Neural progenitor cell (in vitro differentiated cells): ENCODE measurements around the gene ARPC3. TPM values are rescaled to one million over a fixed set of nuclear protein-coding genes. Genes with fewer than 3 reads are reported as not detected.
A peak's percentile ranks its signal among the peaks of the same experiment; 100 is the strongest.
"Not testable (repeated sequence)": the region's sequence is repeated elsewhere in the genome, so short reads cannot be mapped to it uniquely, and the experiment has no call there.

ENCODE experiments used
- DNase-seq: peaks from one replicate; pipeline ENCODE4 v3.0.0-alpha.2; 2016; ENCODE audit warnings: low spot score
- H2AFZ ChIP-seq: fragments of 200-600 bp; sonication (generic); replicated peaks from 2 replicates; pipeline ENCODE4 v1.6.1; 2016; ENCODE audit warnings: antibody characterized with exemption
- H3F3A ChIP-seq: fragments of 200-600 bp; sonication (generic); 2 replicates; pipeline ENCODE4 v1.6.1; 2016; ENCODE audit warnings: antibody characterized with exemption, low read depth
- H3K27ac ChIP-seq: fragments of 200-600 bp; sonication (generic); 2 replicates; pipeline ENCODE4 v1.5.1; 2016; ENCODE audit warnings: mild to moderate bottlenecking
- H3K27me3 ChIP-seq: fragments of 200-600 bp; sonication (generic); 2 replicates; pipeline ENCODE4 v1.6.1; 2016; ENCODE audit warnings: mild to moderate bottlenecking, moderate library complexity
- H3K36me3 ChIP-seq: fragments of 200-600 bp; sonication (generic); 2 replicates; pipeline ENCODE4 v1.5.1; 2016
- H3K4me1 ChIP-seq: fragments of 200-600 bp; sonication (generic); 2 replicates; pipeline ENCODE4 v1.6.1; 2016; ENCODE audit warnings: mixed run types
- H3K4me2 ChIP-seq: fragments of 200-600 bp; sonication (generic); 2 replicates; pipeline ENCODE4 v1.6.1; 2016
- H3K4me3 ChIP-seq: fragments of 200-600 bp; sonication (generic); 2 replicates; pipeline ENCODE4 v1.5.1; 2016
- H3K79me2 ChIP-seq: fragments of 200-600 bp; sonication (generic); 2 replicates; pipeline ENCODE4 v1.6.1; 2016; ENCODE audit warnings: low read depth
- H3K9ac ChIP-seq: fragments of 200-600 bp; sonication (generic); 2 replicates; pipeline ENCODE4 v1.6.1; 2016
- H3K9me3 ChIP-seq: fragments of 200-600 bp; sonication (generic); 2 replicates; pipeline ENCODE4 v1.5.1; 2016; ENCODE audit warnings: low read depth
- H4K20me1 ChIP-seq: fragments of 200-600 bp; sonication (generic); 2 replicates; pipeline ENCODE4 v1.6.1; 2016; ENCODE audit warnings: low read depth
- H3K27ac Mint-ChIP-seq: 3 replicates; pipeline ENCODE4 v1.8.0; 2021; ENCODE audit warnings: mixed read lengths
- H3K27me3 Mint-ChIP-seq: 2 replicates; pipeline ENCODE4 v1.8.0; 2022; ENCODE audit warnings: low read depth, mild to moderate bottlenecking, inconsistent platforms, moderate library complexity, mixed read lengths; ENCODE audit not compliant: insufficient read depth
- H3K36me3 Mint-ChIP-seq: 3 replicates; pipeline ENCODE4 v1.8.0; 2021; ENCODE audit warnings: mixed read lengths
- H3K4me1 Mint-ChIP-seq: 3 replicates; pipeline ENCODE4 v1.8.0; 2021; ENCODE audit warnings: mixed read lengths
- H3K4me3 Mint-ChIP-seq: 3 replicates; pipeline ENCODE4 v1.8.0; 2021; ENCODE audit warnings: mild to moderate bottlenecking, moderate library complexity, mixed read lengths
- H3K9me3 Mint-ChIP-seq: 3 replicates; pipeline ENCODE4 v1.8.0; 2020; ENCODE audit warnings: mixed read lengths
- CTCF ChIP-seq: fragments of 200-600 bp; sonication (generic); IDR thresholded peaks from 2 replicates; pipeline ENCODE4 v1.5.1; 2017; ENCODE audit warnings: antibody characterized with exemption, mild to moderate bottlenecking
- EZH2 ChIP-seq: fragments of 200-600 bp; sonication (generic); IDR thresholded peaks from 2 replicates; pipeline ENCODE4 v1.6.1; 2017; ENCODE audit warnings: antibody characterized with exemption, mild to moderate bottlenecking, moderate library complexity
- EZH2phosphoT487 ChIP-seq: fragments of 200-600 bp; sonication (generic); IDR thresholded peaks from 2 replicates; pipeline ENCODE4 v1.6.1; 2017; ENCODE audit warnings: antibody characterized with exemption
- total RNA-seq: library from RNA; depleted of rRNA; stranded (reverse); fragments of >200 nt; gene quantifications from 2 replicates; pipeline ENCODE4 v1.2.3, GENCODE V29; 2015; ENCODE audit warnings: low replicate concordance

The ARPC3 gene
- total RNA-seq, 1 donor from 2014 or later, result 363 TPM

- Mint-ChIP-seq H3K9me3 (no peaks in the 10 kb centered on the region), H3K36me3 (peaks cover 9% of the 10 kb centered on the region), H3K27ac (no peak overlapping the region), H3K4me3 (peak overlapping the region; percentile 61), H3K27me3 (peaks cover 7% of the 10 kb centered on the region), H3K4me1 (peaks cover 25% of the 10 kb centered on the region)
- Histone ChIP-seq H3K9ac (no peak overlapping the region), H3K36me3 (no peaks in the 10 kb centered on the region), H3K4me2 (no peak overlapping the region), H3F3A (peaks cover 18% of the 10 kb centered on the region), H3K27ac (no peak overlapping the region), H2AFZ (no peak overlapping the region), H4K20me1 (peaks cover 20% of the 10 kb centered on the region), H3K9me3 (no peaks in the 10 kb centered on the region), H3K4me3 (no peak overlapping the region), H3K79me2 (peaks cover 57% of the 10 kb centered on the region), H3K4me1 (peaks cover 11% of the 10 kb centered on the region), H3K27me3 (no peaks in the 10 kb centered on the region)
- TF ChIP-seq CTCF, result no peak
- no peak for TF ChIP-seq EZH2
- no peak for TF ChIP-seq EZH2phosphoT487
- no peak for DNase-seq
Measured at GRCh38 chr12:110465024-110465423, 14.9 kb upstream of the ARPC3 start.

GRCh38 chr12:110461189-110461588, 11.1 kb upstream of the ARPC3 start:
- not testable (repeated sequence) for H3K9me3 ChIP-seq, H3K27me3 Mint-ChIP-seq, H3K27ac ChIP-seq, H3K4me1 Mint-ChIP-seq, H2AFZ ChIP-seq, DNase-seq, H3K27me3 ChIP-seq, H3K4me2 ChIP-seq, H3K36me3 ChIP-seq, H3K4me3 Mint-ChIP-seq, H3K4me1 ChIP-seq, H3K9me3 Mint-ChIP-seq, H4K20me1 ChIP-seq, H3K4me3 ChIP-seq, H3K9ac ChIP-seq, H3K27ac Mint-ChIP-seq, H3F3A ChIP-seq
- H3K36me3 Mint-ChIP-seq, result peaks cover 13% of the 10 kb centered on the region
- peaks cover 32% of the 10 kb centered on the region for H3K79me2 ChIP-seq

- Histone ChIP-seq H3K4me2 (no peak overlapping the region), H3K9me3 (no peaks in the 10 kb centered on the region), H3K4me1 (no peaks in the 10 kb centered on the region), H2AFZ (no peak overlapping the region), H3K27ac (no peak overlapping the region), H3K27me3 (no peaks in the 10 kb centered on the region), H3K36me3 (peaks cover 5% of the 10 kb centered on the region), H3K4me3 (no peak overlapping the region), H3K79me2 (peaks cover 17% of the 10 kb centered on the region), H3F3A (peaks cover 3% of the 10 kb centered on the region), H3K9ac (no peak overlapping the region), H4K20me1 (peaks cover 3% of the 10 kb centered on the region)
- Mint-ChIP-seq H3K4me1 (no peaks in the 10 kb centered on the region), H3K9me3 (no peaks in the 10 kb centered on the region), H3K27ac (no peak overlapping the region), H3K27me3 (no peaks in the 10 kb centered on the region), H3K4me3 (no peak overlapping the region), H3K36me3 (peaks cover 16% of the 10 kb centered on the region)
- DNase-seq, result no peak
- no peak for TF ChIP-seq EZH2
- no peak for TF ChIP-seq CTCF
- TF ChIP-seq EZH2phosphoT487, result no peak
Measured at GRCh38 chr12:110458756-110459155, 8.6 kb upstream of the ARPC3 start.

GRCh38 chr12:110453569-110454296, 3.6 kb upstream of the ARPC3 start:
- Histone ChIP-seq H3K4me2 (no peak overlapping the region), H3K9me3 (no peaks in the 10 kb centered on the region), H3F3A (peaks cover 40% of the 10 kb centered on the region), H3K79me2 (peaks cover 13% of the 10 kb centered on the region), H3K4me3 (no peak overlapping the region), H2AFZ (no peak overlapping the region), H3K27me3 (no peaks in the 10 kb centered on the region), H4K20me1 (no peaks in the 10 kb centered on the region), H3K4me1 (peaks cover 3% of the 10 kb centered on the region), H3K9ac (no peak overlapping the region), H3K27ac (no peak overlapping the region), H3K36me3 (peaks cover 13% of the 10 kb centered on the region)
- no peak for DNase-seq
- H3K27me3 Mint-ChIP-seq, result no peaks in the 10 kb centered on the region
- H3K4me1 Mint-ChIP-seq, result peaks cover 10% of the 10 kb centered on the region
- TF ChIP-seq EZH2, result no peak
- no peak for TF ChIP-seq EZH2phosphoT487
- TF ChIP-seq CTCF, result no peak
- peaks cover 9% of the 10 kb centered on the region for H3K36me3 Mint-ChIP-seq
- no peaks in the 10 kb centered on the region for H3K9me3 Mint-ChIP-seq
- no peak overlapping the region for H3K4me3 Mint-ChIP-seq
- no peak overlapping the region for H3K27ac Mint-ChIP-seq
